DOHH2 (cell line): ENCODE measurements around the gene TMEM158.

Source experiments
- EZH2phosphoT487 ChIP-seq: fragments of 200-600 bp; sonication (generic); IDR thresholded peaks from 2 replicates; pipeline ENCODE4 v1.6.1; 2017; ENCODE audit warnings: borderline replicate concordance, mild to moderate bottlenecking, antibody characterized with exemption, low read length, moderate library complexity, mixed read lengths
- TF ChIP-seq, protein P1 (sequence below): fragments of 200-600 bp; sonication (generic); IDR thresholded peaks from one replicate; pipeline ENCODE4 v1.5.1; 2014; ENCODE audit warnings: antibody characterized with exemption, mild to moderate bottlenecking, low read depth, low read length; ENCODE audit not compliant: poor library complexity, severe bottlenecking

DNA sequence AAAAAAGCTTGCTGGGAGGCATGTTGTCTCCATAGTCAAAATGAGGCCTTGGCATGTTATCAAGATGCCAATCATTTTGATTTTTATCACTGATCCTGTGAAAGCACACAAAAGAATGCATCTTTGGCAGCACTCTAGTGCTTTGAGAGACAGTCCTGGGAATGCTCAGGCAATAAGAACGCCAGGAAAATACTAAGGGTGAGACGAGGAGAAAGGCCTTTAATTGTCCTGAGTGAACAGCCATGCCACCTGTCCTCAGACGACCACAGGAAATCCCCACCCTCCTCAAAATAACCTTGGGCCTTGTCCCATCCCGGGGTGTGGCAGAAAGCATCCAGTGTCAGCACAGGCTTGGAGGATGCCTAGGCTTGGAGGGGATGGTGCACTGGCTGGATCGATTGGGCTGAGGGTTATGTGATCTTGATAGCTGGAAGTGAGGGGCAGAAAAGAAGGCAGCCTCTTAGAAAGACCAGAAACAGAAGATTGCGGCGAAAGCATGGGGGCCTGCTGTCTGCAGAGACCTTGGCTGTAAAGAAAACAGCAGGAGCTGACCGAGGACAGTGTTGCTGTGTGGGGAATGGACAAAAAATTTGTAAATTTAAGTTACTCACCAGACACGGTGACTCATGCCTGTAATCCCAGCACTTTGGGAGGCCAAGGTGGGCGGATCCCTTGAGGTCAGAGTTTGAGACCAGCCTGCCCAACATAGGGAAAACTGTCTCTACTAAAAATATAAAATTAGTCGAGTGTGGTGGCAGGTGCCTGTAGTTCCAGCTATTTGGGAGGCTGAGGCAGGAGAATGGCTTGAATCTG is 7.3 kb downstream of the TMEM158 start:
- TF ChIP-seq, protein P1, sequence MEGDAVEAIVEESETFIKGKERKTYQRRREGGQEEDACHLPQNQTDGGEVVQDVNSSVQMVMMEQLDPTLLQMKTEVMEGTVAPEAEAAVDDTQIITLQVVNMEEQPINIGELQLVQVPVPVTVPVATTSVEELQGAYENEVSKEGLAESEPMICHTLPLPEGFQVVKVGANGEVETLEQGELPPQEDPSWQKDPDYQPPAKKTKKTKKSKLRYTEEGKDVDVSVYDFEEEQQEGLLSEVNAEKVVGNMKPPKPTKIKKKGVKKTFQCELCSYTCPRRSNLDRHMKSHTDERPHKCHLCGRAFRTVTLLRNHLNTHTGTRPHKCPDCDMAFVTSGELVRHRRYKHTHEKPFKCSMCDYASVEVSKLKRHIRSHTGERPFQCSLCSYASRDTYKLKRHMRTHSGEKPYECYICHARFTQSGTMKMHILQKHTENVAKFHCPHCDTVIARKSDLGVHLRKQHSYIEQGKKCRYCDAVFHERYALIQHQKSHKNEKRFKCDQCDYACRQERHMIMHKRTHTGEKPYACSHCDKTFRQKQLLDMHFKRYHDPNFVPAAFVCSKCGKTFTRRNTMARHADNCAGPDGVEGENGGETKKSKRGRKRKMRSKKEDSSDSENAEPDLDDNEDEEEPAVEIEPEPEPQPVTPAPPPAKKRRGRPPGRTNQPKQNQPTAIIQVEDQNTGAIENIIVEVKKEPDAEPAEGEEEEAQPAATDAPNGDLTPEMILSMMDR: no peak
- TF ChIP-seq EZH2phosphoT487: no peak
